Liver (tissue), 9 donors: ENCODE measurements around the gene KLHDC9. TPM values are rescaled to one million over a fixed set of nuclear protein-coding genes. Genes with fewer than 3 reads are reported as not detected.

Experiments
- DNase-seq: peaks from one replicate; pipeline ENCODE4 v3.0.0-alpha.2; 2017; ENCODE audit warnings: low spot score
- H3K27ac ChIP-seq, 2 donors: one replicate each; pipeline ENCODE4 v1.7.0; 2013; ENCODE audit warnings: inconsistent platforms in 2 of 2, low read length in 2 of 2, control low read depth in 1 of 2, low read depth in 1 of 2, mild to moderate bottlenecking in 1 of 2
- H3K27me3 ChIP-seq, 4 donors: one replicate each; pipeline versions ENCODE4 v1.6.1 to v1.7.0; 2013; ENCODE audit warnings: low read length in 3 of 4, inconsistent platforms in 1 of 4, mild to moderate bottlenecking in 1 of 4, moderate library complexity in 1 of 4; ENCODE audit not compliant: control insufficient read depth in 4 of 4, insufficient read depth in 4 of 4
- H3K36me3 ChIP-seq, 4 donors: one replicate each; pipeline versions ENCODE4 v1.6.1 to v1.7.0; 2013; ENCODE audit warnings: low read length in 3 of 4, mild to moderate bottlenecking in 3 of 4, low read depth in 1 of 4, moderate library complexity in 1 of 4; ENCODE audit not compliant: control insufficient read depth in 4 of 4, insufficient read depth in 3 of 4
- H3K4me1 ChIP-seq, 4 donors: one replicate each; pipeline versions ENCODE4 v1.6.1 to v1.7.0; 2013; ENCODE audit warnings: low read length in 3 of 4, mild to moderate bottlenecking in 3 of 4, moderate library complexity in 1 of 4; ENCODE audit not compliant: control insufficient read depth in 4 of 4, insufficient read depth in 4 of 4
- H3K4me3 ChIP-seq, 3 donors: one replicate each; pipeline versions ENCODE4 v1.6.1 to v1.7.0; 2013; ENCODE audit warnings: low read length in 3 of 3, control low read depth in 1 of 3, low read depth in 1 of 3, mild to moderate bottlenecking in 1 of 3
- H3K9ac ChIP-seq, 2 donors: one replicate each; pipeline ENCODE4 v1.7.0; 2013; ENCODE audit warnings: low read length in 2 of 2, mild to moderate bottlenecking in 2 of 2, moderate library complexity in 2 of 2, control low read depth in 1 of 2, low read depth in 1 of 2
- H3K9me3 ChIP-seq, 4 donors: one replicate each; pipeline versions ENCODE4 v1.6.1 to v1.7.0; 2013; ENCODE audit warnings: low read length in 3 of 4; ENCODE audit not compliant: control insufficient read depth in 4 of 4
- EGR1 ChIP-seq, 2 donors: IDR thresholded peaks; 2 replicates each; pipeline ENCODE4 v1.6.1; 2016 to 2018; ENCODE audit warnings: antibody characterized with exemption in 2 of 2, low read depth in 2 of 2
- FOXA1 ChIP-seq: IDR thresholded peaks from 2 replicates; pipeline ENCODE4 v1.6.1; 2016; ENCODE audit warnings: antibody characterized with exemption
- GABPA ChIP-seq, 2 donors: IDR thresholded peaks in 1 of 2; conservative IDR thresholded peaks in 1 of 2; 2 replicates each; pipeline ENCODE4 v1.6.1; 2016; ENCODE audit warnings: antibody characterized with exemption in 2 of 2, mild to moderate bottlenecking in 1 of 2, moderate library complexity in 1 of 2
- HNF4A ChIP-seq, 2 donors: conservative IDR thresholded peaks; 2 replicates each; pipeline ENCODE4 v1.6.1; 2016; ENCODE audit warnings: antibody characterized with exemption in 2 of 2, mild to moderate bottlenecking in 2 of 2
- HNF4G ChIP-seq: IDR thresholded peaks from 2 replicates; pipeline ENCODE4 v1.6.1; 2016; ENCODE audit warnings: antibody characterized with exemption
- JUND ChIP-seq, 2 donors: IDR thresholded peaks; 2 replicates each; pipeline ENCODE4 v1.6.1; 2016; ENCODE audit warnings: antibody characterized with exemption in 2 of 2
- MAX ChIP-seq: IDR thresholded peaks from 2 replicates; pipeline ENCODE4 v1.6.1; 2016; ENCODE audit warnings: antibody characterized with exemption
- NR2F2 ChIP-seq: IDR thresholded peaks from 2 replicates; pipeline ENCODE4 v1.6.1; 2016; ENCODE audit warnings: antibody characterized with exemption
- RAD21 ChIP-seq, 2 donors: IDR thresholded peaks; 2 replicates each; pipeline ENCODE4 v1.6.1; 2016; ENCODE audit warnings: antibody characterized with exemption in 2 of 2, mild to moderate bottlenecking in 2 of 2
- REST ChIP-seq: IDR thresholded peaks from 2 replicates; pipeline ENCODE4 v1.6.1; 2016; ENCODE audit warnings: antibody characterized with exemption, mild to moderate bottlenecking
- RXRA ChIP-seq, 2 donors: IDR thresholded peaks; 2 replicates each; pipeline ENCODE4 v1.6.1; 2017 to 2018; ENCODE audit warnings: antibody characterized with exemption in 2 of 2, mild to moderate bottlenecking in 1 of 2
- SP1 ChIP-seq: IDR thresholded peaks from 2 replicates; pipeline ENCODE4 v1.6.1; 2018; ENCODE audit warnings: antibody characterized with exemption, mild to moderate bottlenecking
- TAF1 ChIP-seq: conservative IDR thresholded peaks from 2 replicates; pipeline ENCODE4 v1.6.1; 2016; ENCODE audit warnings: antibody characterized with exemption, mild to moderate bottlenecking
- YY1 ChIP-seq: IDR thresholded peaks from 2 replicates; pipeline ENCODE4 v1.6.1; 2016; ENCODE audit warnings: antibody characterized with exemption, mild to moderate bottlenecking
- WGBS: extraction: QIAGEN DNeasy Blood & Tissue Kit; methylation state at CpG from one replicate; pipeline ENCODE4 v1.1.7; 2013; 5-methylcytosine and 5-hydroxymethylcytosine counted together
- polyA plus RNA-seq, 2 donors: library from polyadenylated mRNA; stranded (reverse) in 1 of 2; unstranded in 1 of 2; fragments of 200-250 nt in 1 of 2; fragments of >200 nt in 1 of 2; fragmentation: Nextera tagmentation in 1 of 2; extraction: Ambion mirVana in 1 of 2; gene quantifications; one replicate each; pipeline versions ENCODE4 v1.2.1 to v1.2.3, GENCODE V29; 2013 to 2015
- total RNA-seq, 2 donors: library from RNA; depleted of rRNA; stranded (reverse); fragments of >200 nt; gene quantifications; one replicate each; pipeline ENCODE4 v1.2.3, GENCODE V29; 2014
- TF ChIP-seq, protein P1 (sequence below): IDR thresholded peaks from 2 replicates; pipeline ENCODE4 v1.6.1; 2016; ENCODE audit warnings: antibody characterized with exemption
- TF ChIP-seq, protein P2 (sequence below): IDR thresholded peaks from 2 replicates; pipeline ENCODE4 v1.6.1; 2016; ENCODE audit warnings: antibody characterized with exemption
- TF ChIP-seq, protein P3 (sequence below): fragments of 150-350 bp; IDR thresholded peaks from 2 replicates; pipeline ENCODE4 v1.5.1; 2017; ENCODE audit warnings: improper control_type of control experiment, low read depth, low read length; ENCODE audit not compliant: missing input control
- donor health status: healthy.
- donor health status: healthy.
- donor health status: healthy.
- donor health status: healthy.
- donor health status: healthy.

KLHDC9 gene
- total and polyA plus RNA-seq, 4 donors: 1.9 to 3.3 (median 2.6) TPM

DNA sequence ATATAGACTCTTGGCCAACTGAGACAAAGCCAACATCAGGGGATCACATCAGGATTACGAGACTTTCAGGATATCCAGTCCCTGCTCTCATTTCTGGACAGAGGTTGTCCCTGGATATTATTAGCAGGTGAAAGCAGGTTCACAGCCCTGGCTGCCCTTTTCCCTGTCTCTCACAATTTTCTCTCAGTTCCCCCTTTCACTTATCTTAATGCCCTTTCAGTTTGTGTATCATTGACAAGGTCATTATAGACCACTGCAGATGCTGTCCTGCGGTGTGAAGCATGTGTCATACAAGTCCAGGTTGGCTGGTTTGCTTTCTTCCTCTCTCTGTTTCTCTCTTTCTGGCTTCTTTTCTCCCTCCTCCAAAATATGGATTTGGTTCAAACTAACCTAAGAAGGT, 2.1 kb upstream of the KLHDC9 start:
- Histone ChIP-seq H3K27ac (no peak overlapping the region), H3K9ac (no peak overlapping the region), H3K4me1 (peaks cover 2 to 24% (median 11%) of the 10 kb centered on the region in 4 donors), H3K27me3 (no peaks in the 10 kb centered on the region), H3K36me3 (peaks cover 0 to 13% (median 5%) of the 10 kb centered on the region in 4 donors), H3K4me3 (no peak overlapping the region), H3K9me3 (no peaks in the 10 kb centered on the region)
- WGBS: 96% methylated on average over 2 of the region's 2 CpGs
- TF ChIP-seq, protein P1, sequence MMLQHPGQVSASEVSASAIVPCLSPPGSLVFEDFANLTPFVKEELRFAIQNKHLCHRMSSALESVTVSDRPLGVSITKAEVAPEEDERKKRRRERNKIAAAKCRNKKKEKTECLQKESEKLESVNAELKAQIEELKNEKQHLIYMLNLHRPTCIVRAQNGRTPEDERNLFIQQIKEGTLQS: no peak
- TF ChIP-seq, protein P2, sequence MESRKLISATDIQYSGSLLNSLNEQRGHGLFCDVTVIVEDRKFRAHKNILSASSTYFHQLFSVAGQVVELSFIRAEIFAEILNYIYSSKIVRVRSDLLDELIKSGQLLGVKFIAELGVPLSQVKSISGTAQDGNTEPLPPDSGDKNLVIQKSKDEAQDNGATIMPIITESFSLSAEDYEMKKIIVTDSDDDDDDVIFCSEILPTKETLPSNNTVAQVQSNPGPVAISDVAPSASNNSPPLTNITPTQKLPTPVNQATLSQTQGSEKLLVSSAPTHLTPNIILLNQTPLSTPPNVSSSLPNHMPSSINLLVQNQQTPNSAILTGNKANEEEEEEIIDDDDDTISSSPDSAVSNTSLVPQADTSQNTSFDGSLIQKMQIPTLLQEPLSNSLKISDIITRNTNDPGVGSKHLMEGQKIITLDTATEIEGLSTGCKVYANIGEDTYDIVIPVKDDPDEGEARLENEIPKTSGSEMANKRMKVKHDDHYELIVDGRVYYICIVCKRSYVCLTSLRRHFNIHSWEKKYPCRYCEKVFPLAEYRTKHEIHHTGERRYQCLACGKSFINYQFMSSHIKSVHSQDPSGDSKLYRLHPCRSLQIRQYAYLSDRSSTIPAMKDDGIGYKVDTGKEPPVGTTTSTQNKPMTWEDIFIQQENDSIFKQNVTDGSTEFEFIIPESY: no peak
- no peak for TF ChIP-seq FOXA1
- no peak for TF ChIP-seq MAX
- no peak for TF ChIP-seq EGR1 (IDR thresholded peaks at IDR 0.05; ENCODE audit: low read depth in 2 of 2)
- no peak for TF ChIP-seq NR2F2
- no peak for TF ChIP-seq TAF1
- TF ChIP-seq, protein P3, sequence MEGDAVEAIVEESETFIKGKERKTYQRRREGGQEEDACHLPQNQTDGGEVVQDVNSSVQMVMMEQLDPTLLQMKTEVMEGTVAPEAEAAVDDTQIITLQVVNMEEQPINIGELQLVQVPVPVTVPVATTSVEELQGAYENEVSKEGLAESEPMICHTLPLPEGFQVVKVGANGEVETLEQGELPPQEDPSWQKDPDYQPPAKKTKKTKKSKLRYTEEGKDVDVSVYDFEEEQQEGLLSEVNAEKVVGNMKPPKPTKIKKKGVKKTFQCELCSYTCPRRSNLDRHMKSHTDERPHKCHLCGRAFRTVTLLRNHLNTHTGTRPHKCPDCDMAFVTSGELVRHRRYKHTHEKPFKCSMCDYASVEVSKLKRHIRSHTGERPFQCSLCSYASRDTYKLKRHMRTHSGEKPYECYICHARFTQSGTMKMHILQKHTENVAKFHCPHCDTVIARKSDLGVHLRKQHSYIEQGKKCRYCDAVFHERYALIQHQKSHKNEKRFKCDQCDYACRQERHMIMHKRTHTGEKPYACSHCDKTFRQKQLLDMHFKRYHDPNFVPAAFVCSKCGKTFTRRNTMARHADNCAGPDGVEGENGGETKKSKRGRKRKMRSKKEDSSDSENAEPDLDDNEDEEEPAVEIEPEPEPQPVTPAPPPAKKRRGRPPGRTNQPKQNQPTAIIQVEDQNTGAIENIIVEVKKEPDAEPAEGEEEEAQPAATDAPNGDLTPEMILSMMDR: no peak
- no peak for TF ChIP-seq YY1
- no peak for TF ChIP-seq JUND (IDR thresholded peaks at IDR 0.05)
- TF ChIP-seq GABPA (IDR thresholded peaks at IDR 0.05 in 1 of 2, conservative IDR thresholded peaks at IDR 0.05 in 1 of 2): no peak
- no peak for TF ChIP-seq HNF4G
- no peak for TF ChIP-seq SP1
- no peak for TF ChIP-seq REST
- no peak for TF ChIP-seq RAD21 (IDR thresholded peaks at IDR 0.05)
- no peak for TF ChIP-seq RXRA (IDR thresholded peaks at IDR 0.05)
- TF ChIP-seq HNF4A (conservative IDR thresholded peaks at IDR 0.05): no peak
- DNase-seq: no peak

DNA sequence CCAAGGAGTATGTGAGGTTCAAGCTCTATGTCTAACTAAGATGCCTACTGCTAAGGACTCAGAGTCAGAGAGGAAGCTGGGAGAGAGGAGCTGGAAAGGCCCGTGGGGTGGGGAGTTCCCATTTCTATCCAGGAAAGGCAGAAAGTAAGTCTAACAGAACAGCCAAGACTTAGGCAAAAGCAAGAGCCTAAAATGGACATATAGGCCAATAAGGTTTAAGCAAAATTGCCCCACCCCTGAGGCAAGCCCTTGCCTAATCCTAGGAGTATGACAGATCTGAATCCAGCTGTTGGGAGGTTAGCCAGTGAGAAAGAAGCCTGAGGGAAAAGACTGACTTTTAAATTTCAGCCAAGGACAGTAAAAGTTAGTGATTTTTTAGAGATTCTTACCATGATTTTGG, 1.6 kb upstream of the KLHDC9 start:
- DNase-seq: no peak
- H3K9me3 ChIP-seq: no peaks in the 10 kb centered on the region
- H3K4me1 ChIP-seq: peaks cover 2 to 24% (median 11%) of the 10 kb centered on the region in 4 donors
- no peaks in the 10 kb centered on the region for H3K27me3 ChIP-seq
- WGBS: 62% methylated on average over 1 of the region's 1 CpG
- H3K27ac ChIP-seq: no peak overlapping the region
- no peak overlapping the region for H3K4me3 ChIP-seq
- peaks cover 0 to 15% (median 6%) of the 10 kb centered on the region in 4 donors for H3K36me3 ChIP-seq
- H3K9ac ChIP-seq: no peak overlapping the region
- TF ChIP-seq HNF4G: no peak
- TF ChIP-seq, protein P3: no peak
- TF ChIP-seq REST: no peak
- TF ChIP-seq JUND (IDR thresholded peaks at IDR 0.05): no peak
